PFSK-1 (cell line): Measurements from ENCODE around the gene AQP12B.

Experiments used
- FOXP2 ChIP-seq: optimal IDR thresholded peaks from 2 replicates; pipeline ENCODE3; 2011; ENCODE audit warnings: borderline replicate concordance, control low read depth, inconsistent platforms; ENCODE audit not compliant: insufficient read depth; ENCODE audit errors: extremely low read length, extremely low read depth
- POLR2AphosphoS5 ChIP-seq: IDR thresholded peaks from 2 replicates; pipeline ENCODE4 v1.6.1; 2012; ENCODE audit warnings: low read depth, mild to moderate bottlenecking, control low read depth, low read length, moderate library complexity
- SIN3A ChIP-seq: IDR thresholded peaks from 2 replicates; pipeline ENCODE4 v1.6.1; 2012; ENCODE audit warnings: mild to moderate bottlenecking, low read length, moderate library complexity, borderline replicate concordance; ENCODE audit not compliant: insufficient read depth
- TAF1 ChIP-seq: IDR thresholded peaks from 2 replicates; pipeline ENCODE4 v1.6.1; 2012; ENCODE audit warnings: low read length, control low read depth, borderline replicate concordance; ENCODE audit not compliant: insufficient read depth
- TF ChIP-seq, protein P1 (sequence below), 2 experiments: IDR thresholded peaks; 2 replicates each; pipeline versions ENCODE4 v1.6.1 to v1.8.0; 2011 to 2012; ENCODE audit warnings: low read depth in 2 of 2, low read length in 2 of 2, control low read depth in 1 of 2, inconsistent platforms in 1 of 2, mild to moderate bottlenecking in 1 of 2, moderate library complexity in 1 of 2; ENCODE audit not compliant: insufficient read depth in 1 of 2

AQP12B gene

DNA sequence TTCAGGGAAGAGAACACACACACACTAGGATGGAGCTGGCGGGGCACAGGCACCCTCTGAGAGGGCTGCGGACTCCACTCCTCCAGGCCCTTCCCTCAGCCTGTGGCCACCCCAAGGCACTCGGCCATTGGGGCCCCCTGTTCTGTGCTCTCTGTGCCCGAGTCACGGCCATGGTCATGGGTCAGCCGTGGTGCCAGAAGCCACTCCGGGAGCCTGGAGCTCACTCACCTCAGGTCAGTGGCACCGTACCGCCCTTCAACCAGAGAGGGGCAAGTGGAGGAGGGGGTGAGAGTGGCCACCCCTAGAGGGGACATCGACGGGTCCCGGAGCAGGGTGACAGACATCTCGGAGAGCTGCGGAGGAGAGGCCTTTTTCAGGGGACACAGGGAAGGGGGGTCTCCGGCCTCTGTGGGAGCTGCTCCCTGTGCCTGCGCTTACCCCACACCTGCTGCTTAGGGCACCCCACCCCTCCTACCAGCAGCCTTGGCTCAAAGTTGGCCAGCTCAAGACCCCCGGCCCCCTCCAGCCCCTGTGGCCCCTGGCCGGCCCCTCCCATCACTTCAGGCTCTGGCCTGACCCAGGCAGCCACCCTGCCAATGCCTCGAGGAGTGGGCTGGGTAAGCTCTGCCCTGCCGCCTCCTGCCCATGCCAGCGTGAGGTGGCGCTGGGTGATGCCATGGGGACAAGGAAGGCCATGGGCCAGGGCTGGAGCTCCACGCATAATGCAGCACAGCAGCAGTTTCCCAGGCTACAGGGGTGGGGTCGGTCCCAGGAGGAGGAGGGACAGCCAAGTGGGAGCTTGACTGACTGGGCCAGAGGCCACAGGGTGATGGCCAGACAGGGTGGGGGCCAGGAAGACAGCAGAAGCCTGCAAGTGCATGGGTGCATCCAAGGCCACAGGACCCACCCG lies 38.3 kb upstream of the AQP12B start:
- TF ChIP-seq, protein P1, sequence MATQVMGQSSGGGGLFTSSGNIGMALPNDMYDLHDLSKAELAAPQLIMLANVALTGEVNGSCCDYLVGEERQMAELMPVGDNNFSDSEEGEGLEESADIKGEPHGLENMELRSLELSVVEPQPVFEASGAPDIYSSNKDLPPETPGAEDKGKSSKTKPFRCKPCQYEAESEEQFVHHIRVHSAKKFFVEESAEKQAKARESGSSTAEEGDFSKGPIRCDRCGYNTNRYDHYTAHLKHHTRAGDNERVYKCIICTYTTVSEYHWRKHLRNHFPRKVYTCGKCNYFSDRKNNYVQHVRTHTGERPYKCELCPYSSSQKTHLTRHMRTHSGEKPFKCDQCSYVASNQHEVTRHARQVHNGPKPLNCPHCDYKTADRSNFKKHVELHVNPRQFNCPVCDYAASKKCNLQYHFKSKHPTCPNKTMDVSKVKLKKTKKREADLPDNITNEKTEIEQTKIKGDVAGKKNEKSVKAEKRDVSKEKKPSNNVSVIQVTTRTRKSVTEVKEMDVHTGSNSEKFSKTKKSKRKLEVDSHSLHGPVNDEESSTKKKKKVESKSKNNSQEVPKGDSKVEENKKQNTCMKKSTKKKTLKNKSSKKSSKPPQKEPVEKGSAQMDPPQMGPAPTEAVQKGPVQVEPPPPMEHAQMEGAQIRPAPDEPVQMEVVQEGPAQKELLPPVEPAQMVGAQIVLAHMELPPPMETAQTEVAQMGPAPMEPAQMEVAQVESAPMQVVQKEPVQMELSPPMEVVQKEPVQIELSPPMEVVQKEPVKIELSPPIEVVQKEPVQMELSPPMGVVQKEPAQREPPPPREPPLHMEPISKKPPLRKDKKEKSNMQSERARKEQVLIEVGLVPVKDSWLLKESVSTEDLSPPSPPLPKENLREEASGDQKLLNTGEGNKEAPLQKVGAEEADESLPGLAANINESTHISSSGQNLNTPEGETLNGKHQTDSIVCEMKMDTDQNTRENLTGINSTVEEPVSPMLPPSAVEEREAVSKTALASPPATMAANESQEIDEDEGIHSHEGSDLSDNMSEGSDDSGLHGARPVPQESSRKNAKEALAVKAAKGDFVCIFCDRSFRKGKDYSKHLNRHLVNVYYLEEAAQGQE (IDR thresholded peaks at IDR 0.05; ENCODE audit: insufficient read depth in 1 of 2, low read depth in 2 of 2, low read length in 2 of 2) = no peak
- no peak for TF ChIP-seq SIN3A
- TF ChIP-seq FOXP2 = no peak

DNA sequence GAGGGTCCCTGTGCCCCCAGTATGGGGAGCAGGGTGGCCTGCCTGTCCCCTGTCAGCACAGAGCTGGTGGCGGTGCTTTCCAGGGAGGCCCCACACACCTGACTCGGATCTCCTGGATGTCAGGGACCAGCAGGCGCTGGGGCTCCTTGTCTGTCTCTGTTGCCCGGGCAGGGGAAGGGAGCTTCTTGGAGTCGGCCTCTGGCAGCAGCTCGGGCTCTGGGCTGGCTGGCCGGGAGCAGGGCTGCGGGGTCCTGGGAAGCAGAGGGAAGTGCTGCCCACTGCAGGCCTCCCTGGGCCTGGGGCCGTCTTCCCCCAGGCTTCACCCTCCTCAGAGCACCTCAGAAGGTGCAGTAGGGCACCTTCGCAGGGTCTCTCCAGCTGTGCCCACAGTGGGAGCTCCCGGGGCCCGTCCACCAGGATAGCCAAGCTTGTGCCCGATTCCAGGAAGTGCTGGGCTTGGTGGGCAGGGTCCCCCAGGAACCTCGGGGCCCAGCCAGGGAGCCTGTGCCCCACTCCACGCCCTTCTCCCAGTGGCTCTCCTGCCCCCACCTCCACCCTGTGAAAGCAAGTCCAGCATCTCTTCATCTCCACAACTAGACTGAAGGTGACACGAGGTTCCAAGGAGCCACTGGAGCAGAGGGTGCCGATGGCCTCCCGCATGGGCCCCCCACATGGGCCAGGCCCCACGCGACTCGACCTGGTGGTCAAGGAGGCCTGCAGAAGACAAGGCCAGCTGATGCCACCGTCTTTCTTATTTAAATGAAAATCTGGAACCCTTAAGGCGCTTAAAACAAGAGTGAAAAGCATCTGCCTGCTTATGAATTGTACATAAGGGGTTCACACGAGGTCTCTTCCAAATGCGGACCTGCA lies 37.2 kb upstream of the AQP12B start:
- TF ChIP-seq POLR2AphosphoS5 (no peak), TAF1 (no peak), SIN3A (no peak), FOXP2 (no peak)
- TF ChIP-seq, protein P1 (IDR thresholded peaks at IDR 0.05; ENCODE audit: insufficient read depth in 1 of 2, low read depth in 2 of 2, low read length in 2 of 2) = no peak

- TF ChIP-seq POLR2AphosphoS5 (no peak), TAF1 (no peak), FOXP2 (no peak), SIN3A (no peak)
- TF ChIP-seq, protein P1 (IDR thresholded peaks at IDR 0.05; ENCODE audit: insufficient read depth in 1 of 2, low read depth in 2 of 2, low read length in 2 of 2) = no peak
These were observed 36.3 kb upstream of the AQP12B start for GRCh38 chr2:240718896-240719490.

GRCh38 chr2:240717681-240718581 lies 35.2 kb upstream of the AQP12B start:
- TF ChIP-seq FOXP2 (no peak), POLR2AphosphoS5 (no peak), SIN3A (no peak), TAF1 (no peak)
- TF ChIP-seq, protein P1 (IDR thresholded peaks at IDR 0.05; ENCODE audit: insufficient read depth in 1 of 2, low read depth in 2 of 2, low read length in 2 of 2) = no peak
